Right atrium auricular region (tissue), 2 donors: ENCODE measurements around the gene GRM1. TPM values are rescaled to one million over a fixed set of nuclear protein-coding genes. Genes with fewer than 3 reads are reported as not detected.

ENCODE experiments used
- DNase-seq: peaks from one replicate; pipeline ENCODE4 v3.0.0-alpha.2; 2019; ENCODE audit warnings: low spot score
- H3K27ac ChIP-seq, 2 donors: fragments of 200-600 bp; sonication (generic); 1 replicate in 1 of 2; 2 replicates in 1 of 2; pipeline ENCODE4 v1.5.1; 2016 to 2019
- H3K27me3 ChIP-seq, 2 donors: fragments of 200-600 bp; sonication (generic); one replicate each; pipeline versions ENCODE4 v1.5.1 to v1.6.0; 2017 to 2019
- H3K36me3 ChIP-seq: fragments of 200-600 bp; sonication (generic); one replicate; pipeline ENCODE4 v1.5.1; 2016
- H3K4me1 ChIP-seq, 2 donors: fragments of 200-600 bp; sonication (generic); one replicate each; pipeline versions ENCODE4 v1.5.1 to v1.6.0; 2017 to 2019
- H3K4me3 ChIP-seq, 2 donors: fragments of 200-600 bp; sonication (generic); 1 replicate in 1 of 2; 2 replicates in 1 of 2; pipeline ENCODE4 v1.5.1; 2017 to 2019; ENCODE audit warnings: mild to moderate bottlenecking in 1 of 2, moderate library complexity in 1 of 2
- H3K9me3 ChIP-seq, 2 donors: fragments of 200-600 bp; sonication (generic); one replicate each; pipeline ENCODE4 v1.5.1; 2019
- total RNA-seq, 2 donors: library from RNA; depleted of rRNA; stranded (reverse); fragments of >200 nt; gene quantifications; one replicate each; pipeline ENCODE4 v1.1.0, GENCODE V29; 2016
- TF ChIP-seq, protein P1 (sequence below), 2 donors: fragments of 200-600 bp; sonication (generic); IDR thresholded peaks; one replicate each; pipeline ENCODE4 v1.5.1; 2019; ENCODE audit warnings: antibody characterized with exemption in 2 of 2

The GRM1 gene
- total RNA-seq, 2 donors from 2014 or later: 0.07 to 0.08 TPM

DNA sequence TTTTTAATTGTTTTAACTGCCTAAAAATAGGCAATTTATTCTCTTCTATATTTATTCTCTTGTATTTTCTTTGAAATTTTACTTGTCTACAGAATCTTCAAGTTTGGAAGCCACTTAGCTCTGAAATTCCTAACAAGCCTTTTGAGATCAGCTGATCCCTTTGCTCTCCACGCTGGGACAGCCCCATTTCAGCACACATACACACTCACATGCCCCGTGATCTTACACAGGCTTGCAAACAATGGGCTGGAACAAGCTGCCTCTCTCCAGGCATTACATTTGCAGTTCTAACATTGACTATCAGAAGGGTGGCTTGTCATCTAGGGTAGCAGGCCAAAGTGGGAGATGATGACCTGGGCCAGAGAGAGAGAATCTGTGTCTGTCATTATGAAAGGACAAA, 452.7 kb downstream of the GRM1 start:
- H3K36me3 ChIP-seq: no peaks in the 10 kb centered on the region
- H3K9me3 ChIP-seq: peaks cover 0 to 10% of the 10 kb centered on the region in 2 donors
- H3K4me3 ChIP-seq: no peak overlapping the region
- no peak for DNase-seq
- no peak overlapping the region for H3K27ac ChIP-seq
- H3K4me1 ChIP-seq: no peaks in the 10 kb centered on the region
- no peaks in the 10 kb centered on the region for H3K27me3 ChIP-seq
- TF ChIP-seq, protein P1, sequence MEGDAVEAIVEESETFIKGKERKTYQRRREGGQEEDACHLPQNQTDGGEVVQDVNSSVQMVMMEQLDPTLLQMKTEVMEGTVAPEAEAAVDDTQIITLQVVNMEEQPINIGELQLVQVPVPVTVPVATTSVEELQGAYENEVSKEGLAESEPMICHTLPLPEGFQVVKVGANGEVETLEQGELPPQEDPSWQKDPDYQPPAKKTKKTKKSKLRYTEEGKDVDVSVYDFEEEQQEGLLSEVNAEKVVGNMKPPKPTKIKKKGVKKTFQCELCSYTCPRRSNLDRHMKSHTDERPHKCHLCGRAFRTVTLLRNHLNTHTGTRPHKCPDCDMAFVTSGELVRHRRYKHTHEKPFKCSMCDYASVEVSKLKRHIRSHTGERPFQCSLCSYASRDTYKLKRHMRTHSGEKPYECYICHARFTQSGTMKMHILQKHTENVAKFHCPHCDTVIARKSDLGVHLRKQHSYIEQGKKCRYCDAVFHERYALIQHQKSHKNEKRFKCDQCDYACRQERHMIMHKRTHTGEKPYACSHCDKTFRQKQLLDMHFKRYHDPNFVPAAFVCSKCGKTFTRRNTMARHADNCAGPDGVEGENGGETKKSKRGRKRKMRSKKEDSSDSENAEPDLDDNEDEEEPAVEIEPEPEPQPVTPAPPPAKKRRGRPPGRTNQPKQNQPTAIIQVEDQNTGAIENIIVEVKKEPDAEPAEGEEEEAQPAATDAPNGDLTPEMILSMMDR (IDR thresholded peaks at IDR 0.05): no peak

DNA sequence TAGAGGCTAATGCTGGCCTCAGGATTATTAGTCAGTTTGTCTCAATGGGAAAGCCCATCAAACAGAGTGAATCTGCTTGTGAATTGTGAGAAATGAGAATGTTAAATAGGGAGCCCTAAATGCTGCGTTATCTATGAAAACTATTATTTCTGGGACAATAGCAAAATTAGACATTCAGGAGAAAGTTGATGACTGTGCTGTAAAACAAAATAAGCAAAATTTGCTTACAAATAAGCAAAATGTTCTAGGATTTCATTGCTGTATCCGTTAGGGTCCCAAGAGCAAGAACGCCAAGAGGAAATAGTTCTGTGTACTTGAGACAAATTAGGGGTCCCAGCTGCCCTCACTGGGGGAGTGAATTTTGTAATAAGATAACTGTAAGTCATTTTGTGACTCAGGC, 455.5 kb downstream of the GRM1 start:
- no peak overlapping the region for H3K27ac ChIP-seq
- no peaks in the 10 kb centered on the region for H3K4me1 ChIP-seq
- peaks cover 0 to 10% of the 10 kb centered on the region in 2 donors for H3K9me3 ChIP-seq
- H3K36me3 ChIP-seq: no peaks in the 10 kb centered on the region
- no peak for DNase-seq
- TF ChIP-seq, protein P1 (IDR thresholded peaks at IDR 0.05): no peak
- H3K4me3 ChIP-seq: no peak overlapping the region
- no peaks in the 10 kb centered on the region for H3K27me3 ChIP-seq

Other genes starting within 250 kb of the GRM1 start
- gene FBXO30, start 214.3 kb upstream of the GRM1 start, total RNA-seq: 10 to 100 TPM in 1 of 2 donors, 1 to 10 TPM in 1; 9.8 to 10.9 TPM
- gene SHPRH, start 64.7 kb upstream of the GRM1 start, total RNA-seq: 10 to 100 TPM in 1 of 2 donors, 1 to 10 TPM in 1; 9.7 to 12.7 TPM